NOMO-1 treated with DMSO at 0.1 percent for 48 hours (cell line): ENCODE data around the gene MLEC.

Experiments used
- DNase-seq: peaks from one replicate; lab custom pipeline; 2025; ENCODE audit not compliant: unreplicated experiment; lab: John Stamatoyannopoulos, UW

The MLEC gene

DNA sequence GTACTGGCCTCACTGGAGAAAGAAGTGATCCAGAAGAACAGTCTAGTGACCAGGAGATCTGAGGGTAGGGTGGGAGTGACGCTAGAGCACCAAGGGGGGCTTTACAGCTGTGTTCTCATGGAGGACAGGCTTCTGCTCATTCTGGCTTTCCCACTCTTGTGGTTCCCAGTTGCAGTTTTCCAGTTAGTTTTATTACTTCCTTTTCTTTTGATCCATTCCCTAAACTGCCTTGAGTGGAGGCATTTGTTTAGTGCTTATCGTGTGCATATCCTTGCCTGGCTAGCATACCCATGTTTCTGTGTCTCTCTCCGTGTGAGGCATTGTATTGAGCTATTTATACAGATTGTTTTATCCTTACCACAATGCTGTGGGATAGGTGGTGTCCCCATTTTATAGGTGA lies 4.0 kb downstream of the MLEC start:
- no peak for DNase-seq

DNA sequence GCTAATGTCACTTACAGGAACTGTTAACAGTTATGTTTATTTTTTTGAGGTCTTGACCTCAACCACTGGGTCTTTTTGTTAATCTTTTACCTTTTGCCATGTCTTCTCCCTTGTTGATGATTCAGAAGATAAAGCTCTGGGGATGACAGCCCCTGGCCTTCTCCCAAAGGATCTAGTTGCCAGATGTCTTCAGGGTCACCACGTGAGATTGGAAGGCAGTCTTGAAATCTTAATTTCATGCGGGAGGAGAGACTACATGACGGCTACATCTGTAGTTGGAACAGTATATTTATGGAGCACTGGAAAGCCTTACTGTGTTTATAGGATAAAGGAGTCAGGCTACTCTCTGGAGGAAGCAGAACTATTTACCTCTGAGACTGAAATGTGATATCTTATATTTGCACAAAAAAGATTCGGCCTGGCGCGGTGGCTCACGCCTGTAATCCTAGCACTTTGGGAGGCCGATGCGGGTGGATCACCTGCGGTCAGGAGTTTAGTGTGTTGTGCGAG lies 5.6 kb downstream of the MLEC start:
- no peak for DNase-seq

GRCh38 chr12:120693848-120694247 lies 6.9 kb downstream of the MLEC start:
- no peak for DNase-seq

DNA sequence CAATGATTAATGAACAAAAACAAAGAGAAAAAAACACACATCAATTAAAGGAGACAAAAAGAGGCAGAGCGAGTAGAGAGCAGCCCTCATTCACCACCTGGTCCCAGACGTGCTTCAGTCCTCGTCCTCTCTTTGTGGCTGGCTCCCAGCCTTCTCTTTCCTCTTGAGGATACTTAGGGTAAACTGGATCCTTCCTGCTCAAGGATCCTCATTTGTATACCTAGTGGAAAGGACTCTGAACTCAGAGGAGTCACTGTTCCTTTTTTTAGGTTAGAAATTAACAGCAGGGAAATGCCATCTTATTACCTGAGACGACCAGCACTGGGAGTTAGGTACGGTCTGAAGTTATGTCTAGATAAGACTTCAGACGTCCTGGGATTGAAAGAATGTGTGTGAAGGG lies 9.7 kb downstream of the MLEC start:
- DNase-seq, result no peak

DNA sequence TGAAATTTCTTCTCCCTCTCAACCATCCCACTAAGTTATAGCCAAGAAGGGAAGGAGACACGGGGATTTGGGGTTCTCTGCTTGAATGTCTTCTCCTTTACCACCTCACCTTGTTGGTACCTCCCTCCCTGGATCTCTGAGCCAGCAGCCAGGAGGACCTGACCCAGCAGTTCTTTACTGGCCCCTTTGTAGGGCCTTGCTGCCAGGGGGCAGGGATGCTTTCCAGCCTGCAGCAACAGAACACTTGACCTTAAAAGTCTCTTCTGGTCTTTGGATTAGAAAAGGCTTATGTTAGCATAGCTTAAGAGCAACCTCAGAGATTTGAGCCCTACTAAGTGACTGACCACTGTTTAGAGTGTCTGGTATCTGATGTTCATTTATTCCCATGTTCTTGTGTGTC lies 10.4 kb downstream of the MLEC start:
- DNase-seq, result no peak

- DNase-seq, result peak; percentile 73
Observed at GRCh38 chr12:120698665-120699064, 11.7 kb downstream of the MLEC start.

- no peak for DNase-seq
Observed at GRCh38 chr12:120699553-120699952, 12.6 kb downstream of the MLEC start.

DNA sequence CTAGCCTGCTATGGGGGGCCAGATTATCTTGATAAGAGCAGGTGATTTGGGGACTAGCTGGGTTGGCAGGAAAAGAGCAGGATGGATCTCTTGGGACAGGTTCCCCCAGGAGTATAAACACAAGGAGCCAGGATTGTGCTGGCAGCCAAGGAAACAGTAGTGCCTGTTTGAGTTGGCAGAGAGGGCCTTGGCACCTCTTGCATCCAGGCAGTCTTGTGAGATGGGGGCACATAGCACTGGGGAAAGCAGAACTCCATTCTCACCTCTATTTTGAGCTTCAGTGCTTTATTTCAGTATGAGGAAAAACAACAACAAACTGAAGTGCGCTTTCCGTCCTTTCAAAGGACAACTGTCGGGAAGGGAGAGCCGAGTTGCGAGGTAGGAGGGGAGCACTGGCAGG lies 13.9 kb downstream of the MLEC start:
- DNase-seq, result no peak

GRCh38 chr12:120702637-120703036 lies 15.7 kb downstream of the MLEC start:
- no peak for DNase-seq

DNA sequence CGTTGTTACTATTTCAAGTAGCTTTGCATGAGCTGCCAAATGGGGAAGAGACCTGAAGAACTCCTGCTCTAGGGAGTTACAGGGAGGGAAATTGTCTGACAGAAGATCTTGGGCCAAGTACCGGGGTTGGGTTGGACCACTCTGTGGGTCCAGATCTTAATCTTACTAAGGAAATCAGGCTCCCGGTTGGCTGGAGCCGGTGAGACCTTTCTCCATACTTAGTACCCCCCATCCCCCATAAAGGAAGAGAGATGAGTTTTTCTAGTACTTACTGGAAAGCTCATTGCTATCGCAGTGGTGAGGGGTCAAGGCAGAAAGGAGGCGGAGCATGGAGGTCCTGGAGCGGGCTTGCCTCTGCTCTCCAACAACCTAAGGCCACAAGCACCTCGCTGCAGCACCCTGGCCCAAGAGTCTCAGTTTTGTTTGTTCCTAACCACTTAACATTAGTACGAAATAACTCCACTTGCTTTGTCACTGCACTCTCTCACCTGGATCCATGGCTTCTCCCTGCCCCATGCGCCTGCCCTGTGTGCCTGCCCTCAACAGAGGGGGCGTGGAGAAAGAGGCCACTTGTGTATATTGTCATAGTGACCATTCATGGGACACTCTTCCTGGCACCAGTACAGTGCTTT lies 16.5 kb downstream of the MLEC start:
- no peak for DNase-seq

DNA sequence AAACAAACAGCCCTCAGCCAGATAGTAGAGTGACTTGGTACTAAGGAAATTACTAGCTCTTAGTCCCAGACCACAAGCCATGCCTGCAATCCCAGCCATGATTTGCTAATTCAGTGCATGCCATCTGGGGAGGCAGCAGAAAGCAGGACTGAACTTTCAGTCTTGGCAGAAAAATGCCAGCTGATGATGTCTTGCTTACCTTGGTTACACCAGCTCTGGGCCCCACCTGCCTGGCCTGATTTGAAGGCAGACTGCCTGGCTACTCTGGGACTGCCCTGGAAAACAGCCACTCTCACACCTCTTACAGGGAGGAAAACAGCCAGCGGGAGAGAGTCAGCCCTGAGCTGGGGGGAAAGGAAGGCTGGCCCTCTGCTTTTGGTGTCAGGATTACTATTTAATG lies 18.7 kb downstream of the MLEC start:
- no peak for DNase-seq

- DNase-seq, result no peak
Observed at GRCh38 chr12:120706029-120706428, 19.1 kb downstream of the MLEC start.

DNA sequence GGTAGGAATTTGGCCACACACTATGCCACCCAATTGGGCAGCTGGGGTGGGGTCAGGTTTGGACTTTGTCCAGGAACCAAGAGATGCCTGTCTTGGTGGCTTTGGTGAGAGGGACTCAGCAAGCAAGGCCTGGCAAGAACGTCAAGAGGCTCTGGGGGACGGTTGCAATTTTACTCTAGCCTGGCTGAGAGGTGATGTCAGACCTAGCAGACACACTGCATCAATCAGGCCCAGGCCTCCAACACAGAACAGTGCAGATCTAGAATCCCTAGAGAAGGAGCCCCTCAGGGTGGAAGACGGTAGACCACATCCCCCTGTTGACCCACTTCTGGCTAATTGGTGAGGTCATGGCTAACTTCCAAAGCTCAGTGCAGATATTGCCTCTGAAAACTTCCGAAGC lies 21.7 kb downstream of the MLEC start:
- DNase-seq, result no peak

DNA sequence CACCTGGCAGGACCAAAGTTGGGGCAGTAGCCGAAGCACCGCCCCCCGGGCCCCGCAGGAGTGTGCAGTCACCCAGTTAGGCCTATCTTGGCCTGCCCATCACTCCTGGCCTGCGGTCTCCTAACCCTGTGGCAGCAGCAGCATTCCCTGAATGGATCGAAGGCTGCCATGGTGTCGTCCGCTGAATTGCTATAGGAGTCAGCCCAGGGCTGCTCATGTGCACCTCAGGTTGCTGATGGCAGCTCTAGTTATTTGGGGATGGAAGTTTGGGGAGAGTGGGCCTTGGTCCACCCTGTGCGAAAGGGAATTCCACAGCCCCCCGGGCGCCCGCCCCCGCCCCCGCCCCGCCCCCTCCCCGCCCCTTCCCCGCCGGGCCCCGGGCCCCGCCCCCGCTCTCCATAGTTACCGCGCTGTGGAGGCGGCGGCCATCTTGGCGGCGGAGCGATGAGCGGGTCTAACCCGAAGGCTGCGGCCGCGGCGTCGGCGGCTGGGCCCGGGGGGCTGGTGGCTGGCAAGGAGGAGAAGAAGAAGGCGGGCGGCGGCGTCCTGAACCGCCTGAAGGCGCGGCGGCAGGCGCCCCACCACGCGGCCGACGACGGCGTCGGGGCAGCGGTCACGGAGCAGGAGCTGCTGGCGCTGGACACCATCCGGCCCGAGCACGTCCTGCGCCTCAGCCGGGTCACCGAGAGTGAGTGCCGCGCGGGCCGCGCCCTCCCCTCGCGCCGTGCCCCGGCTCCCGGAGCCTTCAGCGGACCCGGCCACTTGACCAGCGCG lies 23.3 kb downstream of the MLEC start, which contains the start of gene UNC119B:
Gene UNC119B (plus strand): TSS at position 428 of the 774 bp plus-strand sequence. CDS start 17 bp downstream, at position 445.
- DNase-seq, result peak; percentile 32

- DNase-seq, result peak; percentile 16
Observed at GRCh38 chr12:120710805-120711296, 23.9 kb downstream of the MLEC start.

DNA sequence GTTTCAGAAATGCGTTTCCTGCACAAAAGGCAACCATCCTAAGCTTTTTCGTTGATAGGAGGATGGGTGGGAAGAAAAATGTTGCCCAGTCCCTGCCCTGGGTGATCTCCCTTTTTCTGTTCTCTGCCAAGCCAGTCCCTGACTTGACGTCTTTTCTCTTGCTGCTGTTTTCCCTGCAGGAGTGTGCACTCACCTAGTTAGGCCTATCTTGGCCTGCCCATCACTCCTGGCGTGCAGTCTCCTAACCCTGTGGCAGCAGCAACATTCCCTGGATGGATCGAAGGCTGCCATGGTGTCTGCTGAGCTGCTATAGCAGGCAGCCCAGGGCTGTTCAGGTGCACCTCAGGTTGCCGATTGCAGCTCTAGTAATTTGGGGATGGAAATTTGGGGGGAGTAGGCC lies 24.5 kb downstream of the MLEC start:
- DNase-seq, result no peak

DNA sequence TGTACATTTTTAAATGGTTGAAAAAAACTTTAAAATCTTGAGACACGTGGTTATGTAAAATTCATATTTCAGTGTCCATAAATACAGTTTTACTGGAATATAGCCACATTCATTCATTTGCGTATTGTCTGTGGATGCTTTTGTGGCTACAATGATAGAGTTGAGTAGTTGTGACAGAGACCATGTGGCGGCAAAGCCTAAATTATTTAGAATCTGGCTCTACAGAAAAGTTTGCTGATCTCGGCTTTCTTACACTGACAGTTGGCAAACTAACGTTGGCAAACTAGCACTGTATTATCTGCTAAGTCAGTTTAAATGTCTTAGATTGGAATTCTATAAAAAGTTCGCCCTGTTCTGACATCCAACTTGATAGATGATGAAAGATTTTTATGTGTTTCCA lies 25.7 kb downstream of the MLEC start:
- DNase-seq, result no peak

GRCh38 chr12:120713861-120714482 lies 27.0 kb downstream of the MLEC start:
- peak; percentile 87 for DNase-seq

DNA sequence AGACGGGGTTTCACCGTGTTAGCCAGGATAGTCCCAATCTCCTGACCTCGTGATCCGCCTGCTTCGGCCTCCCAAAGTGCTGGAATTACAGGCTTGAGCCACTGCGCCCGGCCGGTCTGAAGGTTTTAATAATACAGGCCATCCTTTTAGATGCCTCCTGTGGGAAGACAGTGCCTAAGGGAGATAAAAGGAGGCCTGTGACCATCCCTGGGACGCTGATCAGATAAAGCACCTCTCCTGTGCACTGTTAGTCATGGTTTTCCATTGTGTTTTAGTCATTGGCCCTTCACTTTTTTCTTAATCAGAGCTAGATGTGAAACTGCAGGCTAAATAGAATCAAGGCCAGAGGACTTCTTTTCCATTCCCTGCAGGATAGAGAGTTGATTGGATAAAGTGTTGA lies 31.1 kb downstream of the MLEC start:
- DNase-seq, result no peak

- DNase-seq, result no peak
Observed at GRCh38 chr12:120719072-120719471, 32.1 kb downstream of the MLEC start.

GRCh38 chr12:120719496-120720233 lies 32.7 kb downstream of the MLEC start:
- DNase-seq, result no peak
